ENCODE data around the gene RPL18.

DNA sequence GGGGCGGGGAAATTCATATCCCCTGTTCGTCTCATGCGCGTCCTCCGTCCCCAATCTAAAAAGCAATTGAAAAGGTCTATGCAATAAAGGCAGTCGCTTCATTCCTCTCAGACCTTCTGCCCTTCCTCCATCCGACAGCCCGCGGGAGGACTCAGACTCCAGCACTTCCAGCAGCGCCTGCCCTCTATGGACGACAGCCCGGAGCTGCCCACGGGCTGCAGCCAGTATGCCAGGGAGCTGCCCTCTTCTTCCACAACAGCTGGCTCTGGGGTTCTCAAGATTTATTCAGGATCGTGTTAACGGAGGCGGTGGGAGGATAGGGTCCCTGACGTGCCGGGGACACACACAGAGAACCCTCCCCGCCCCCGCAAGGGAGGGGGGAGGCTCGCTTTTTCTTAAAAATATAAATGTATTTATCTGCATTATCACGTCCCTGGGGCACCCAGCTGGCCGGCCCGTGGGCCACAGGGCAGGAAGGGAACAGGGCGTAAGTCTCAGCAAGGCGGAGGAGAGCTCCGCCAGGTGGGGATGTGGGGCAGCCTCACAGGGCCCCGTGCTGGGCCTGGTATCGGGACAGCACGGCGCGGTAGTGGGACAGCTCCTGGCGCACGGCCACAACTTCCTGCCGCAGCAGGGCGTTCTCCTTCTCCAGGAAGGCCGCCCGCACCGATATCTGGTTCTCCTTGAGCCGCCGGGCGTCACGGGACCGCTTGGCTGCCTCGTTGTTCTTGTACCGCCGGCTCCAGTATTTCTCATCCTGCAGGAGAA lies 11.5 kb upstream of the RPL18 start:
- TF ChIP-seq FOXP2 (optimal IDR thresholded peaks at IDR 0.05; ENCODE audit: borderline replicate concordance, extremely low read depth, extremely low read length, insufficient read depth), result no peak
- peak; percentile 14; the same call in 1 of the 2 replicates for TF ChIP-seq POLR2AphosphoS5 (IDR thresholded peaks at IDR 0.05; ENCODE audit: low read depth, low read length)
- no peak for TF ChIP-seq TAF1 (IDR thresholded peaks at IDR 0.05; ENCODE audit: borderline replicate concordance, insufficient read depth, low read length)
- TF ChIP-seq, protein P1, sequence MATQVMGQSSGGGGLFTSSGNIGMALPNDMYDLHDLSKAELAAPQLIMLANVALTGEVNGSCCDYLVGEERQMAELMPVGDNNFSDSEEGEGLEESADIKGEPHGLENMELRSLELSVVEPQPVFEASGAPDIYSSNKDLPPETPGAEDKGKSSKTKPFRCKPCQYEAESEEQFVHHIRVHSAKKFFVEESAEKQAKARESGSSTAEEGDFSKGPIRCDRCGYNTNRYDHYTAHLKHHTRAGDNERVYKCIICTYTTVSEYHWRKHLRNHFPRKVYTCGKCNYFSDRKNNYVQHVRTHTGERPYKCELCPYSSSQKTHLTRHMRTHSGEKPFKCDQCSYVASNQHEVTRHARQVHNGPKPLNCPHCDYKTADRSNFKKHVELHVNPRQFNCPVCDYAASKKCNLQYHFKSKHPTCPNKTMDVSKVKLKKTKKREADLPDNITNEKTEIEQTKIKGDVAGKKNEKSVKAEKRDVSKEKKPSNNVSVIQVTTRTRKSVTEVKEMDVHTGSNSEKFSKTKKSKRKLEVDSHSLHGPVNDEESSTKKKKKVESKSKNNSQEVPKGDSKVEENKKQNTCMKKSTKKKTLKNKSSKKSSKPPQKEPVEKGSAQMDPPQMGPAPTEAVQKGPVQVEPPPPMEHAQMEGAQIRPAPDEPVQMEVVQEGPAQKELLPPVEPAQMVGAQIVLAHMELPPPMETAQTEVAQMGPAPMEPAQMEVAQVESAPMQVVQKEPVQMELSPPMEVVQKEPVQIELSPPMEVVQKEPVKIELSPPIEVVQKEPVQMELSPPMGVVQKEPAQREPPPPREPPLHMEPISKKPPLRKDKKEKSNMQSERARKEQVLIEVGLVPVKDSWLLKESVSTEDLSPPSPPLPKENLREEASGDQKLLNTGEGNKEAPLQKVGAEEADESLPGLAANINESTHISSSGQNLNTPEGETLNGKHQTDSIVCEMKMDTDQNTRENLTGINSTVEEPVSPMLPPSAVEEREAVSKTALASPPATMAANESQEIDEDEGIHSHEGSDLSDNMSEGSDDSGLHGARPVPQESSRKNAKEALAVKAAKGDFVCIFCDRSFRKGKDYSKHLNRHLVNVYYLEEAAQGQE (IDR thresholded peaks at IDR 0.05; ENCODE audit: insufficient read depth in 1 of 2, low read depth in 2 of 2, low read length in 2 of 2), result no peak
